Inflammatory macrophage (primary cell): ENCODE measurements around the gene FUBP3.

Experiments
- DNase-seq, 2 donors: peaks; one replicate each; pipeline ENCODE4 v3.0.0-alpha.2; 2020 to 2022

FUBP3 gene

GRCh38 chr9:130634801-130635200 is 55.4 kb downstream of the FUBP3 start:
- no peak for DNase-seq

GRCh38 chr9:130635306-130635705 is 55.9 kb downstream of the FUBP3 start:
- no peak for DNase-seq

- DNase-seq: no peak
Observed at GRCh38 chr9:130635721-130636647, 56.6 kb downstream of the FUBP3 start.

- no peak for DNase-seq
Observed at GRCh38 chr9:130636648-130637020, 57.3 kb downstream of the FUBP3 start.

GRCh38 chr9:130638284-130639123 is 59.1 kb downstream of the FUBP3 start:
- DNase-seq: no peak

- DNase-seq: no peak
Observed at GRCh38 chr9:130639124-130639765, 59.9 kb downstream of the FUBP3 start.

GRCh38 chr9:130639866-130640555 is 60.6 kb downstream of the FUBP3 start:
- DNase-seq: no peak

GRCh38 chr9:130640681-130641080 is 61.3 kb downstream of the FUBP3 start:
- DNase-seq: no peak

GRCh38 chr9:130642926-130643325 is 63.5 kb downstream of the FUBP3 start:
- no peak for DNase-seq

- DNase-seq: no peak
Observed at GRCh38 chr9:130651221-130651620, 71.8 kb downstream of the FUBP3 start.

- DNase-seq: no peak
Observed at GRCh38 chr9:130651752-130652151, 72.4 kb downstream of the FUBP3 start.

GRCh38 chr9:130654879-130655278 is 75.5 kb downstream of the FUBP3 start:
- no peak for DNase-seq

- DNase-seq: no peak
Observed at GRCh38 chr9:130658893-130659698, 79.7 kb downstream of the FUBP3 start.

GRCh38 chr9:130659699-130660248 is 80.4 kb downstream of the FUBP3 start:
- no peak for DNase-seq

- no peak for DNase-seq
Observed at GRCh38 chr9:130660326-130660682, 80.9 kb downstream of the FUBP3 start.

GRCh38 chr9:130660683-130661450 is 81.5 kb downstream of the FUBP3 start:
- DNase-seq: no peak

- no peak for DNase-seq
Observed at GRCh38 chr9:130661451-130662098, 82.2 kb downstream of the FUBP3 start.

GRCh38 chr9:130662099-130662969 is 83.0 kb downstream of the FUBP3 start:
- DNase-seq: no peak

GRCh38 chr9:130662970-130663257 is 83.5 kb downstream of the FUBP3 start:
- no peak for DNase-seq
